GM23248 (cell line): Measurements from ENCODE around the gene SSRP1.

Experiments
- EZH2 ChIP-seq: fragments of 200-600 bp; sonication (generic); IDR thresholded peaks from 2 replicates; pipeline ENCODE4 v1.6.1; 2018; ENCODE audit warnings: antibody characterized with exemption, mild to moderate bottlenecking; ENCODE audit not compliant: insufficient read depth, poor library complexity, severe bottlenecking
- EZH2phosphoT487 ChIP-seq: fragments of 200-600 bp; sonication (generic); IDR thresholded peaks from 2 replicates; pipeline ENCODE4 v1.6.1; 2018; ENCODE audit warnings: antibody characterized with exemption, moderate library complexity, mild to moderate bottlenecking, low read depth; ENCODE audit not compliant: insufficient read depth

DNA sequence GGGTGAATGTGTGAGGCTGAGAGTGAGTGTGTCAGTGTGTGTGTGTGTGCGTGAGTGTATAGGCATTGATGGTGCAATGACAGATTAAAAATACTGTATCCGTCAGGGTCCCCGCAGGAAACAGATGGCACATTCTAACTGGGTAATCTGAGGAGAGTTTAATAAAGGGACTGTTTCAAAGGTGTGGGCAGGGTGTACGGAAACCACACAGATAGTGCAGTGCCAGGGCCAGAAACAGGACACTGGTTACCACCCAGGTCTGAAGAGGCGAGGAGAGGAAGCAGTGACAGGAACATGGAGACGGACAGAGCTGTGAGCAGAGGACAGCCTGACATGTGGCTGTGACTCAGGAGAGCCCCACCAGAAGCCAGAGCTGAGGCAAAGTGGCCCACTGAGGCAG, 19.0 kb upstream of the SSRP1 start:
- TF ChIP-seq EZH2 (no peak), EZH2phosphoT487 (no peak)
